ENCODE data around the gene C1RL. TPM values are rescaled to one million over a fixed set of nuclear protein-coding genes. Genes with fewer than 3 reads are reported as not detected.
"Not testable (repeated sequence)": the region's sequence is repeated elsewhere in the genome, so short reads cannot be mapped to it uniquely, and the experiment has no call there.

Gene C1RL
- total RNA-seq, 1 donor from 2014 or later: 32.4 TPM

- H3K9me3 Mint-ChIP-seq: no peaks in the 10 kb centered on the region
- no peak for DNase-seq (ENCODE audit: extremely low spot score, unreplicated experiment)
- no peaks in the 10 kb centered on the region for H3K27me3 Mint-ChIP-seq
- H3K4me1 Mint-ChIP-seq (ENCODE audit: unreplicated experiment): peaks cover 5% of the 10 kb centered on the region
- H3K27ac Mint-ChIP-seq: peak overlapping the region; percentile 96
- H3K36me3 Mint-ChIP-seq: peaks cover 27% of the 10 kb centered on the region
- peak overlapping the region; percentile 95 for H3K4me3 Mint-ChIP-seq
- no peak for TF ChIP-seq CTCF (conservative IDR thresholded peaks at IDR 0.05)
Observed at GRCh38 chr12:7107636-7108002, 1.4 kb downstream of the C1RL start.

GRCh38 chr12:7107181-7107580 lies 1.8 kb downstream of the C1RL start:
- Mint-ChIP-seq H3K36me3 (peaks cover 31% of the 10 kb centered on the region), H3K4me3 (peak overlapping the region; percentile 27)
- H3K4me1 Mint-ChIP-seq (ENCODE audit: unreplicated experiment): not testable (repeated sequence)

GRCh38 chr12:7106082-7106481 lies 2.9 kb downstream of the C1RL start:
- peak overlapping the region; percentile 62 for H3K4me3 Mint-ChIP-seq
- H3K36me3 Mint-ChIP-seq: peaks cover 34% of the 10 kb centered on the region
- peaks cover 5% of the 10 kb centered on the region for H3K4me1 Mint-ChIP-seq (ENCODE audit: unreplicated experiment)
- H3K27ac Mint-ChIP-seq: no peak overlapping the region
- no peaks in the 10 kb centered on the region for H3K27me3 Mint-ChIP-seq
- no peak for DNase-seq (ENCODE audit: extremely low spot score, unreplicated experiment)
- TF ChIP-seq CTCF (conservative IDR thresholded peaks at IDR 0.05): no peak
- no peaks in the 10 kb centered on the region for H3K9me3 Mint-ChIP-seq

More at GRCh38 chr12:7107181-7107580, 1.8 kb downstream of the C1RL start:
- not testable (repeated sequence) for H3K27ac Mint-ChIP-seq; DNase-seq (ENCODE audit: extremely low spot score, unreplicated experiment); H3K27me3 Mint-ChIP-seq; H3K9me3 Mint-ChIP-seq

- Mint-ChIP-seq H3K9me3 (no peaks in the 10 kb centered on the region), H3K27ac (no peak overlapping the region), H3K4me3 (no peak overlapping the region), H3K4me1 (ENCODE audit: unreplicated experiment) (peaks cover 5% of the 10 kb centered on the region), H3K27me3 (no peaks in the 10 kb centered on the region), H3K36me3 (peaks cover 36% of the 10 kb centered on the region)
- no peak for TF ChIP-seq CTCF (conservative IDR thresholded peaks at IDR 0.05)
- no peak for DNase-seq (ENCODE audit: extremely low spot score, unreplicated experiment)
Observed at GRCh38 chr12:7103837-7104584, 5.0 kb downstream of the C1RL start.

GRCh38 chr12:7102582-7102981 lies 6.4 kb downstream of the C1RL start:
- Mint-ChIP-seq H3K9me3 (no peaks in the 10 kb centered on the region), H3K27me3 (no peaks in the 10 kb centered on the region)

More at GRCh38 chr12:7102582-7102981, 6.4 kb downstream of the C1RL start:
- Mint-ChIP-seq H3K36me3 (peaks cover 39% of the 10 kb centered on the region), H3K4me3 (no peak overlapping the region), H3K4me1 (ENCODE audit: unreplicated experiment) (no peaks in the 10 kb centered on the region), H3K27ac (no peak overlapping the region)
- no peak for DNase-seq (ENCODE audit: extremely low spot score, unreplicated experiment)
- no peak for TF ChIP-seq CTCF (conservative IDR thresholded peaks at IDR 0.05)

Data from type B pancreatic cell (in vitro differentiated cells).